Measurements from ENCODE around the gene CSPG4.

The CSPG4 gene

DNA sequence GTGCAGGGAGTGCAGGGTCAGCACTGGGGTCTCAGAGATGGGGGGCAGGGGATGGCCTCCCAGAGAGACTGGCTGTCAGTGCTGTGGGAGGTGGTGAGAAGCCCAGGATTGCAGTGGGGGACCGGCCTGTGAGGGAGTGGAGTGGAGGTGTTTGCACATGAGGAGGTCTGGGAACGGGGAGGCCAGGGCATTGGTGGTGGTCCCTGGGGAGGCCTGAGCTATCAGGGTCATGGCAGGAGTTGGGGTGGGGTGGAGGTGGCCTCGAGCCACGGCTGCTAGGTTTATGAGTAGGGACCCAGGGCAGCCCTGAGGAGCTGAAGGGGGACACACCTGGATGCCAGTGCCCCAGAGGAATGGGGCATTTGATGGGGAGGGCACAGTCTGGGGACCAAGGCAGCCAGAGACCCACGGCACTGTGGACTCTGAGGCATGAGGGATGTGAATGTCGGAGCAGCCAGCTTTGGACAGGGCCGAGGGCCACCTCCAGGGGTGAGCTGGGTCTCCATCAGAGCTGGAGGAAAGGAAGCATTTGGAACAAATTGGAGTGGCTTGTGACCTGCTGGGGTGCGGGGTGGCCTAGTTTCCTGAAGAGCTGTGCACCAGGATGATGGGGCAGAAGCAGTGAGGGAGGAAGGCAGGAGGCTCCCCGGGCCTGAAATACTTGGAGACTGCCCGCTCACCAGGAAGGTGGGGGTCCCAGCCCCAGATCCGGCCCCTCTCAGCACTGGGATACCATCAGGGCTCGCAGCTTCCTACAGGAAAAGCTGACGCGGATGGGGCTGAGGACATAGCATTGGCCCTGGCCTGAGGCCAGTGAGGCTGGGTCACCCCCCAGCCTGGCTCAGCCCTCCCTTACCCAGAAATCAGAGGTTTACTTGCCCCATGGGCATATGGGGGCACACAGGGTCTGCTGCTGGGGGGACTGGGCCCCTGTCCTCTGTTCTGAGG lies 9.5 kb upstream of the CSPG4 start:
- Histone ChIP-seq H3K4me3 (ENCODE audit: low read depth in 1 of 2, low read length in 2 of 2) (no peak overlapping the region), H3K9ac (ENCODE audit: low read depth, low read length) (no peak overlapping the region), H3K79me2 (ENCODE audit: insufficient read depth, low read length) (no peaks in the 10 kb centered on the region), H3K9me3 (ENCODE audit: insufficient read depth, low read length, severe bottlenecking) (no peaks in the 10 kb centered on the region), H2AFZ (ENCODE audit: low read depth, low read length) (no peak overlapping the region), H4K20me1 (ENCODE audit: insufficient read depth, low read length) (no peaks in the 10 kb centered on the region), H3K36me3 (ENCODE audit: insufficient read depth, low read length) (no peaks in the 10 kb centered on the region), H3K27ac (ENCODE audit: low read length) (no peak overlapping the region), H3K27me3 (ENCODE audit: insufficient read depth, low read length, poor library complexity) (peaks cover 3% of the 10 kb centered on the region), H3K4me1 (ENCODE audit: insufficient read depth, low read length) (no peaks in the 10 kb centered on the region), H3K4me2 (ENCODE audit: insufficient read depth, low read length) (no peak overlapping the region)
- TF ChIP-seq EZH2 (IDR thresholded peaks at IDR 0.05; ENCODE audit: borderline replicate concordance, low read depth, low read length, severe bottlenecking): no peak
- no peak for TF ChIP-seq CTCF (IDR thresholded peaks at IDR 0.05; ENCODE audit: borderline replicate concordance, extremely low read depth, low read length, poor library complexity, severe bottlenecking)
- ATAC-seq (ENCODE audit: insufficient read depth, low read depth) (no peak), DNase-seq (no peak)

- no peaks in the 10 kb centered on the region for H4K20me1 ChIP-seq (ENCODE audit: insufficient read depth, low read length)
- H3K9me3 ChIP-seq (ENCODE audit: insufficient read depth, low read length, severe bottlenecking): no peaks in the 10 kb centered on the region
- H3K4me1 ChIP-seq (ENCODE audit: insufficient read depth, low read length): no peaks in the 10 kb centered on the region
- H3K9ac ChIP-seq (ENCODE audit: low read depth, low read length): no peak overlapping the region
- H3K4me2 ChIP-seq (ENCODE audit: insufficient read depth, low read length): no peak overlapping the region
- no peak for DNase-seq
- peaks cover 3% of the 10 kb centered on the region for H3K27me3 ChIP-seq (ENCODE audit: insufficient read depth, low read length, poor library complexity)
- TF ChIP-seq CTCF (IDR thresholded peaks at IDR 0.05; ENCODE audit: borderline replicate concordance, extremely low read depth, low read length, poor library complexity, severe bottlenecking): no peak
- TF ChIP-seq EZH2 (IDR thresholded peaks at IDR 0.05; ENCODE audit: borderline replicate concordance, low read depth, low read length, severe bottlenecking): no peak
- no peak overlapping the region for H3K4me3 ChIP-seq (ENCODE audit: low read depth in 1 of 2, low read length in 2 of 2)
- no peak for ATAC-seq (ENCODE audit: insufficient read depth, low read depth)
- H3K79me2 ChIP-seq (ENCODE audit: insufficient read depth, low read length): no peaks in the 10 kb centered on the region
- H3K36me3 ChIP-seq (ENCODE audit: insufficient read depth, low read length): no peaks in the 10 kb centered on the region
- no peak overlapping the region for H2AFZ ChIP-seq (ENCODE audit: low read depth, low read length)
- H3K27ac ChIP-seq (ENCODE audit: low read length): no peak overlapping the region
Measured at GRCh38 chr15:75721480-75721922, 8.9 kb upstream of the CSPG4 start.

- TF ChIP-seq CTCF (IDR thresholded peaks at IDR 0.05; ENCODE audit: borderline replicate concordance, extremely low read depth, low read length, poor library complexity, severe bottlenecking) (peak; percentile 48), EZH2 (IDR thresholded peaks at IDR 0.05; ENCODE audit: borderline replicate concordance, low read depth, low read length, severe bottlenecking) (no peak)
- Histone ChIP-seq H2AFZ (ENCODE audit: low read depth, low read length) (no peak overlapping the region), H3K4me2 (ENCODE audit: insufficient read depth, low read length) (no peak overlapping the region), H3K9ac (ENCODE audit: low read depth, low read length) (no peak overlapping the region), H3K4me1 (ENCODE audit: insufficient read depth, low read length) (no peaks in the 10 kb centered on the region), H3K79me2 (ENCODE audit: insufficient read depth, low read length) (no peaks in the 10 kb centered on the region), H3K27ac (ENCODE audit: low read length) (no peak overlapping the region), H3K36me3 (ENCODE audit: insufficient read depth, low read length) (no peaks in the 10 kb centered on the region), H3K9me3 (ENCODE audit: insufficient read depth, low read length, severe bottlenecking) (no peaks in the 10 kb centered on the region), H3K27me3 (ENCODE audit: insufficient read depth, low read length, poor library complexity) (peaks cover 3% of the 10 kb centered on the region), H3K4me3 (ENCODE audit: low read depth in 1 of 2, low read length in 2 of 2) (no peak overlapping the region), H4K20me1 (ENCODE audit: insufficient read depth, low read length) (no peaks in the 10 kb centered on the region)
- DNase-seq: peak; percentile 29
- ATAC-seq (ENCODE audit: insufficient read depth, low read depth): peak; percentile 42; the same call in 2 of the 3 replicates
Measured at GRCh38 chr15:75720787-75721479, 8.3 kb upstream of the CSPG4 start.

Measured in DND-41 (cell line).